Femur (tissue), 1 donor: Measurements from ENCODE around the gene ATP8B3.

Source experiments
- DNase-seq: peaks from one replicate; pipeline ENCODE4 v3.0.0-alpha.2; 2017

The ATP8B3 gene

DNA sequence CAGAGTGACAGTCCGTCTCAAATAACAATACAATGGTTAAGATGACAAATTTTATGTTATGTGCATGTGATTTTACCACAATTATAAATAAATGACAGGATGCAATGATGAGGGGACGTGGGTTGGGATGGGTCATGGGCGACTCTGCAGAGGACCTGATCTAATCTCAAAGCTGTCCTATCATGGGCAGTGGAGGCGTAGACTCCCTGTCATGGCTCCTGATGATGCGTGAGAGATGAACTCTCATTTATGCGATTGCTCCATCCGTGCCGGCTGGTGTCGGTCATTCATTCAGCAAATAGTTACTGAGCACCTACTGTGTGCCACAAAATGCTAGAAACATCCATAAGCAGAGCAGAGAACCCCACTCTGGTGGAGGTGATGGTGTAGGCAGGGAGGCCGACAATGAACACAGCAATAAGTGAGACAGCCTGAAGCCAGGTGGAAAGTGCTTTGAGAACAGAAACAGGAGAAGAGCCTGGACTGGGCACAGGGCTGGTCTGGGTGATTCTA is 37.9 kb upstream of the ATP8B3 start:
- no peak for DNase-seq

DNA sequence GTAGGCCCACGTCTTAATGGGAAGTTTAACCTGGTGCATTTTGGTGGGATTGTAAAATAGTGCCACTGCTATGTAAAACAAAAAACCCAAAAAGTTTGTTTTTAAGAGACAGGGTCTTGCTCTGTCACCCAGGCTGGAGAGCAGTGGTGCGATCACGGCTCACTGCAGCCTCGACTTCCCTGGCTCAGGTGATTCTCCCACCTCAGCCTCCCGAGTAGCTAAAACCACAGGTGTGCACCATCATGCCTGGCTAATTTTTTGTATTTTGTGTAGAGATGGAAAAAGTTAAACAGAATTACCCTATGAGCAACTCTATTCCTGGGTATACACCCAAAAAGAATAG is 37.0 kb upstream of the ATP8B3 start:
- DNase-seq = no peak

DNA sequence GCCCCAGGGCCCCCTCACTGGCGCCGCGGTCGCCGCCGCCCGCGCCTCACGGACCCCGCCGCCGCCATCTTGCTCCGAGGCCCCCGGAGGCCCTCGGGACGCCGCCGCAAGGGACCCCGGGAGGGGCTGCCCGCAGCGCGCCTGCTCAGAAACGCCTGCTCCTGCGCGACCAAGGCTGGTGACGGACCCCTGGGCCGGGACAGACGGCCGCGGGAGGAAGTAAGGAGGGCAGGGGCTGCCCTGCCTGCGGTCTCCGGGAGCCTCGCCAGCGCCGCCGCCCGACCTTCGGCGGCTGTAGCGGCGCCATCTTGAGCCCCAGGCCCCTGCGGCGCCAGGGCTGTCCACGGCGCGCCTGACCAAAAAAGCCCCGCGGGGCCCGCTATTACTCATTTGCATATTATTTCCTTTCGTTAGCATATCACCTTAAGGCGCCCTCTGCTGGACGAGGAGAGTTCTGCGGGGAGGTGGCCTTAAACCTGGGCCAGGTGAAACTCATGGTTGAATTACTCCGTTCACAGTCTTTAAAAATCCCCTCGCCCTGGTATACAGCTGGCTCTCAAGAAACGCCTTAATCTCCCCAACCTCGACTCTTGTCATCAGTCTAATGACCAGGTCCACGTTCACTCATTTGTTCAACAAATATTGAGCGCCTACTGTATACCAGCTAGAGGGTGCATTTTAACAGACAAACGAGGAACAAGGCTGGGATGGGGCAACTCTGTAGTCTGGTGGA is 36.5 kb upstream of the ATP8B3 start, which contains the start of gene REXO1:
Gene REXO1 (minus strand): TSS at position 85 of the 733 bp plus-strand sequence. CDS start 125 bp downstream, outside the sequence.
- DNase-seq = peak; percentile 97

DNA sequence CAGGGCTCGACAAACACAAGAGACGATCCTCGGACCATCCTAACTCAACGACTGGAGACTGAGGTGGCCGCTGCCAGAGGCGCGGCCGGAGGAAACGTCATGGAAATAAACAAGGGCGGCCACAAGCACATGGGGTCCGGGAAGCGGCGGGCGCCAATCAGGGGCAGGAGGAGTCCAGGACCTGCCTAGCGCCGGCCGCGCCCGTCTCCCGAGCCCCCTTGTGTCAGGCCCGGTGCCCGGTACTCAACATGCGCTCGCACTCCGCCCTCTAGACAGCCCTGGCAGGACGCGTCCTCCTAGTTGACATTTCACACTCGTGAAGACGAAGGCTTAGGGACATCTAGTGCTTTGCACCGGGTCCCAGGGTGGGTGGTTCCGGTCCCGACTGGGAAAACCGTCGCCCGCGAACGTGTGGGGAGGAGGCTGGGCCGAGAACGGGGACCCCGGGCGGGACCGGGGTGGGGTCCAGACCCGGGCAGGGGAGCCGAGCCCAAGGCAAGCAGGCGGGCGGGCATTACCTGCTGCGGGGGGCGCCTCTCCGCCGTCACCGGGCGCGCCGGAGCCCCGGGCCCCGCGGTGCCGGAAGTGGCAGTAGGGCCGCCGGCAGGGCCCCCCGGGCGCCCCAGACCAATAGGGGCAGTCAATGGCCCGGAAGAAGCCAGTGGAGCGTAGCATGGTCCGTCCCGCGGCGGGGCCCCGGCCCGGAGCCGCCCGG is 35.8 kb upstream of the ATP8B3 start:
- peak; percentile 78 for DNase-seq

DNA sequence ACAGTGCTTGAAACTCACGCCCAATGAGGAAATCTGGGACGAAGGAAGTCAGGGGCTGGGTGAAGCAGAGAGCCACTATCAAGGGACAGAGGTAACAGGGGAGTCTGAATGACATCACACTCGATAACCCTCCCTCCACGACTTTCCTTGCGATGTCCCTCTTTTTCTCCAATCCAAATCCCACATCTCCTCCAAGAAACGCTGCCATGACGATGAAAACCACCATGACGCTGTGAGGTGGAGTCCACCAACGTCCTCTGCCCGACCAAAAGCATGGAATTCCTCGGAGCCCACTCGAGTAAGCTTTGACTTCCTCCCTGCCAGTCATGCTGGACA is 35.2 kb upstream of the ATP8B3 start:
- no peak for DNase-seq

DNA sequence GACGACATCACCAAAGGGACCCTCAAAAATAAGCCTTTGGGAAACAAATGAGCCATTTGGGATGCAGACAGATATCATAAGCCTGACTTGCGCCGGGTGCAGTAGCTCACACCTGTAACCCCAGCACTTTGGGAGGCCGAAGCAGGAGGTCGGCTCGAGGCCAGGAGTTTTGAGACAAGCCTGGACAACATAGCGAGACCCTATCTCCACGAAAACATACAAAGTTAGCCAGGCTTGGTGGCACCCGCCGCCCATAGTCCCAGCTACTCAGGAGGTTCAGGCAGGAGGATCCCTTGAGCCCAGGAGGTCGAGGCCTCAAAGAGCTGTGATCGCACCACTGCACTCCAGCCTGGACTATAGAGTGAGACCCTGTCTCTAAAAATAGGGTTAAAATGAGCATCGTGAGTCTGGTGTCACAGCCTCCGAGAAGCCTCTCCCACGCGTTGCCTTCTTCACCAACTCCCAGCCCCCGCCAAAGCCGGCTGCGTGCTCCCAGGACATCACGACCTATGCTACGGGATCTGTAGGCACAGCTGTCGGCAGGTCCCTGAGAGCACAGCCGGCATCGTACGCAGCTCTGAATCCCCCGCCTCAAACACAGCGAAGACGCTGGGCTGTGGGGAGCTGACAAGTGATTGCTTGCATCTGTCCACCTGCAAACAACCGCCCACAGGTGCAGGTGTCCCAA is 34.6 kb upstream of the ATP8B3 start:
- no peak for DNase-seq

DNA sequence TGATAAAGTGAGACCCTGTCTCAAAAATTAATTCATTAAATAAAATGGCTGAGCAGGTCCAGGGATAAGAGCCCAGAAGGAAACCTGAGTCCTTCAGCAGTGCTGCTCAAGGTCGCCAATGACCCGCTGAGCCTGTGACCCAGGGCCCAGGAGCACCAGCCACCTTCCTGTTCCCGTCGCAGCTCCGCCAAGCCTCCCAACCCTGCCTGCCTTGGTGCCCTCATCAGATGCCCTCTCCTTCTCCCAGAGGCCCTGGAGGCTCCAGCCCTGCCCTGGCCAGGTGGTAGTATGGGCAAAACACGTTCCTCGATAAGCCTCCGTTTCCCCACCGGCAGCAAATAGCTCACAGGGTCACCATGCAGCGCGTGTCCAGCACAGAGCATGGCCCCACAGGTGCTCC is 33.6 kb upstream of the ATP8B3 start:
- no peak for DNase-seq

DNA sequence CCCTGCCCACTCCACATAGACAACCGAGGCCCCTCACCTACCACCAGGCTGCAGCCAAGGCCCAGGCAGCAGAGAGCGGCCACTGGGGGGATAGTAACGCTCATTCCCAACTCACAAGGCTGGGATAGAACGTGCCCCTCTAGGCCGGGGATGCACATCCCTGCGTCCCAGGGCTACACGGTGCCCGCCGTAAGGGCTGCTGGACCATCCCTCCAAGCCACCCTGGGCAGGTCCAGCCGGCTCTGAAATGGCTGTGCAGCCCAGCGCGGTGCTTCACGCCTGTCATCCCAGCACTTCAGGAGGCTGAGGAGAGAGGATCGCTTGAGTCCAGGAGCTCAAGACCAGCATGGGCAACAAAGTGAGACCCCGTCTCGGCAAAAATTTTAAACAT is 33.0 kb upstream of the ATP8B3 start:
- no peak for DNase-seq

DNA sequence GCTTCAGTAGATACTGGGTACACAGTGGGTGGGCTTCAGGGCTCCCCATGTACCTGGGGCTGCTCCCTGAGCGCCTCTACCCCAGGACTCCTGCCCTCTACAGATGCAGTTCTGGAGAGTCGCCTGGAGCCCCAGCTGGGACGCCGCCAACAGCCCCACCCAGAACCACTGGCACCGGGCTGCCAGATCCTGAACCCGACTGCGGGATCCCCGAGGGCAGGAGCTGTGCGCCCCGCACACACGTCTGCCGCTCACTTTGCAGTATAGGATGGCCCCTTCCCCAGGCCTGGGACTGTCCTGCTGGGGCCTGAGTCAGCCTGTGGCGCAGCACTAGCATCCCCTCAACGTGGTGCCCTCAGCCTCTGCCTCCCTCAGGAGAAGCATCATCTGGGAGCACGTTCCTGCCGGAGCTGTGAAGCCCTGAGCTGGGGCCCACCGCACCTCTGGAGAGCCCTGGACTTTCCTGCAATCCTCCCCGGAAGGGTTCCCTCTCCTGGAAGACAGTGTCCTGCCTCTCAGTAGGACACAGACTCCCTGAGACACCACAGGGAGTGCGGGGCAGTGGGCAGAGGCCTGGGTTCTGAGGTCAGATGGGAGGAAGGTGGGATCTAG is 32.5 kb upstream of the ATP8B3 start:
- no peak for DNase-seq

DNA sequence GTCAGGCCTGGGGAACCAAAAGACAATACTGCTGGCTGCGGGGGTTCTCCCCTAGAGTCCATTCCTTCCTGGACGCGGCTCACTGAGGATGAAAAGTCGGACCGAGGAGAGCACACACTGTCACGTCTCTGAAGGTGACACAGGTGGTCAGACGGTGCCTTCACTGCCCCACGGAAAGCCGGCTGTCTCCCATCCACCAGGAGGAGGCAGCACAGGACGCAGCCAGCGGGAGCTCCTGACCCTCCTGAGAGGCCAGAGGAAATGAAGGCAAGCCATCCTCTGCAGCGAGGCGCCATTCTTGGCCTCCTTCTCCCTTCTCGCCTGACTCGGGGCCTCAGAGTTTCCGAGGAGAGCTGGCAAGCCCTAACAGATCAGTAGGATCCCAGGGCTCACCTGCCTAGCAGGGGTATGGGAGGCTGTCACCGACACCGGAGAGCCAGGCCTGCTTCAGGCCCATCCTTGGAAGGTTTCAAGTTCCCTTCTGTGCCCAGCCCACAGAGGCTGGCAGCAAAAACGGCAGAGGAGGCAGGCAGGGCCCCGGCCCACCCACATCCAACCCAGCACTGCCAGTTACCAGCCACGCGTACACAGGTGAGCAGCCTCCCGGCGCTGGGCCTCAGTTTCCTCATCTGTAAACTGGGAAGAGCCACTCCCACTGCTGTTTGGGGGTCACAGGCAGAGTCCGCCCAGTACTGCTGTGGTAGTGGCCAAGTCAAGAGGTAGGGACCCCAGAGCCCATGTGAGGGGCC is 31.7 kb upstream of the ATP8B3 start:
- no peak for DNase-seq

DNA sequence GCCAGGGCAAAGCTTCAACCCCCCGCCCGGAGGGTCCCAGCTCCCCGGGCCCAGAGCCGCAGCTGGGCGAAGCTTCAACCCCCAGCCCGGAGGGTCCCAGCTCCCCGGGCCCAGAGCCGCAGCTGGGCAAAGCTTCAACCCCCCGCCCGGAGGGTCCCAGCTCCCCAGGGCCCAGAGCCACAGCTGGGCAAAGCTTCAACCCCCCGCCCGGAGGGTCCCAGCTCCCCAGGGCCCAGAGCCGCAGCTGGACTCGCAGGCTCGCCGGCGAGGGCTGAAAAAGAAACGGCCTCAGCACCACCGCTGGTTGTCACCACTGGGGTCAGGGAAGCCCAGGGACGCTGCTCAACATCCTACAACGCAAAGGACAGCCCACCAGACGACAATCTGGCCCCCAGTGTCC is 31.0 kb upstream of the ATP8B3 start:
- DNase-seq = no peak

DNA sequence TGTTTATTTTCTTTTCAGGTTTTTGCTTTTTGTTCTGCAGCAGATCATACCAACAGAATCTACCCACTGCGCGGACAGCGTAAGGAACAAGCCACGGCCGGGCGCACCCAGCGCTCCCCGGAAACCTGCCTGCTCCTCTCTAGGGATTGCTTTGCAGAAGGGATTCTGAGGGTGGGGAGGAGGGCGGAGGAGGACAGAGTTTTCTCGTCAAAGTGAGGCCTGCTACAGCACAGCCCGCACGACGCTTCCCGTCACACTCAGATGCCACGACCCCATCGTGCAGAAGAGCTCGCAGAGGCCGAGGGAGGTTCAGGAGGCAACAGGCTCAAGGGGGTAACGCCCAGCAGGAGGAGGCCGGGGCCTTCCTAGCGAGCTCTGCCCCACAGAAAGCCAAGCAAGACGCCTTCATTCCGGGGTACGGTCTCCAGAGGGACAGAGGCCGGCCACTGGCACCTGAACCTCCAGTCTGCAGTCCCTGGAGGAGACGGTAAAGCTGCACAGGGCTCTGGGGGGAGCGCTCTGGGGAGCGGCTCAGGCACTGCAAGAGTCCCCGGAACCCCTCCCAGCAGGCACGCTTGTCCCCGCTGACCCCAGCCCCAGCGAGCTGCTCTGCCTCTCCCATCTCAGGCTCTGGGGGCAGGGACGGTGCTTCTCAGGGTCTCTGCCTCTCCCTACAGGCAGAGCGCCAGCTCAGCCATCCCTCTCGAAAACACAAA is 29.3 kb upstream of the ATP8B3 start:
- no peak for DNase-seq

DNA sequence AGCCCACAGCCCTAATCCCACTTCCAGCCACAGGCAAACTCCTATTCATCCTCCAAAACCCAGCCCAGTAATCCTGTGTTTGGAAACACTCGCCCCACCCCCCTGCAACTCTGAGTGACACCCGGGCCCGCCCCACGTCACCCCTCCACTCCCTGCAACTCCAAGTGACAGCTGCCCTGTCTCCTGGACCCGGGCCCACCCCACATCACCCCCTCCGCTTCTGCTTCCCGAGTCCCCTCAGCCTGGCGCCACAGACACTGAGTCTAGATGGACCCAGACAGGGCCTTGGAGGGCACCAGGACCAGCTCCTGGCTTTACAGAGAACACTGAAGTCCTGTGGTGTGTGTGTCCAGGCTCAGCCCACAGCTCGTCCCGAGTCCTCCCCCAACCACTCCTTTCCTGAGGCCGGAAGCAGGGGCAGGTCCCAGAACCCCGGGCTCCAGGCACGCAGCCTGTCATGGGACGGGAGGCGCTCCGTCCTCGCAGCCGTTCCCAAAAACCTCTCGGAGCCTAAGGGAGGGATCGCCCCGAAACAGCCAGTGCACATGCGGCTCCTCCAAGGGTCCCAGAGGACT is 28.6 kb upstream of the ATP8B3 start:
- DNase-seq = no peak

DNA sequence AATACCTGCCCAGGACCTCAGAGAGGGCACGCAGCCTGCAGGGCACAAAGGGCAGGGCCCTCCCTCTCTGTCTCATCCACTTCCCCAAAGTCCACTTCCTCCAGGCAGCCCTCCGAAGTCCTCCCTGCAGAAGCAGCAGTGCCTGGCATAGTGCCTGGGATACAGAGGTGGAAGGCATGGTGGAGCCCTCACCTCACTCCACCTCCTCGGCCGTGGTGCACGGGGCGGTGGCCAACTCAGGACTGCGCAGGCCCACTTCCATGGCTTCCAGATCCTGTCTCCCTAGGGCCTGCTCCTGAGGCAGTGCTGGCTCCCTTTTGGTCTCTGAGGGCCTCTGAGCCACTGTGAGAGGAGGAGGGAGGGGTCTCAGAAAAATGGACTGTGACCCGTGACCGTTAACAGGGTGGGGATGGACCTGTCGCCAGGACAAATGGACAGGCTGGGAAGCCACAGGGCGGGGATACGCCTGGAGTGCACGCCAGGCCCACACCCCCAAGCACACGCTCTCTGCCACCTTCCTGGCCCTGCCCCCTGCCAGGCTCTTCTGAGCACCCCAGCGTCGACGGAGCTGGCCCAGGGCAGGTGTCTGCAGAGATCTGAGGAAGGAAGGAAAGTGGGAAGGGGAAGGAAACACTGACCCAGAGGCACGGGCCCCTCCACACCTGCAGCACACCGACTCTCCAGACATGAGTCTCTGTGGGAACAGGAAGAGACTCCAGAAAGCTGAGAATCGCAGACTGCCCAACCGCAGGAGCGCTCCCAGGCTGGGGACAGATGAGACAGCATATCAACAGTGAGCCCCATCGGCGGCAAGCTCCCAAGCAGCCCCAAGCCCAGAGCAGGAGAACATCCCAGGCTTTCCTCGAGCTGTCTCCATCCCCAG is 27.8 kb upstream of the ATP8B3 start:
- no peak for DNase-seq

DNA sequence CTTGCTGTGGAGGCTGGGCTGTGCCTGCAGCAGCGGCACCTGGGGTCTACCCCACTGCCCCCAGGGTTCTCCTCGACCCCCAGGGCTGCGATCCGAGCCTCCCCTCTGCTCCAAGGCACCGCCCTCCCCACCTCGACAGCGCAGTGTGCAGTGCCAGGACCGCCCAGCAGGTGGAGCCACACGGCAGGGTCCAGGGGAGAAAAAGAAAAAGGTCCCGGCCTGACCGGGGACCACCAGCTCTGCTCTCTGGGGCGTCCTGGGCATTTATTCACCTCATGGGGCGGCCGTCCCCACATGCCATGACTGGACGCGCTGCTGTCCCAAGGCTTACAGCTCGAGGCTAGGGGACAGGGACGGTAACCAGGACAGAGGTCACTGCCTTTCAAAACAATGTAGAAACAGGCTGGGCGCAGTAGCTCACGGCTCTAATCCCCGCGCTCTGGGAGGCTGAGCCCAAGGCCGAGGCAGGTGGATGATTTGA is 25.6 kb upstream of the ATP8B3 start:
- DNase-seq = no peak

DNA sequence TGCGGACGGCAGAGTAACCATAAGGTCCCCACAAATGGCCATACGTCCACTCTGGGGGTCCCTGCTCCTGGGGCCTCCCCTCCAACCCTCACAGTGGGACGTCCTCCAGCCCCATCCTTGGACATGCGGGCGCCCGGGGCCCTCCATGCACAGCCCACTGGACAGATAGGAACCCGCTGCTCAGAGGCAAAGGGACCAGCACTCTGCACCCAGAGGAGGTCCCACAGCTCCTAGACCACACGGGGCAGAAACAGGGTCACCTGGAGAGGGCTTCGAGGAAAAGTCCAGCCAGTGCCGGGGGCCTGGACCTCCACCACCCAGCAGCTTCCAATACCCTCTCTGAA is 25.1 kb upstream of the ATP8B3 start:
- no peak for DNase-seq

DNA sequence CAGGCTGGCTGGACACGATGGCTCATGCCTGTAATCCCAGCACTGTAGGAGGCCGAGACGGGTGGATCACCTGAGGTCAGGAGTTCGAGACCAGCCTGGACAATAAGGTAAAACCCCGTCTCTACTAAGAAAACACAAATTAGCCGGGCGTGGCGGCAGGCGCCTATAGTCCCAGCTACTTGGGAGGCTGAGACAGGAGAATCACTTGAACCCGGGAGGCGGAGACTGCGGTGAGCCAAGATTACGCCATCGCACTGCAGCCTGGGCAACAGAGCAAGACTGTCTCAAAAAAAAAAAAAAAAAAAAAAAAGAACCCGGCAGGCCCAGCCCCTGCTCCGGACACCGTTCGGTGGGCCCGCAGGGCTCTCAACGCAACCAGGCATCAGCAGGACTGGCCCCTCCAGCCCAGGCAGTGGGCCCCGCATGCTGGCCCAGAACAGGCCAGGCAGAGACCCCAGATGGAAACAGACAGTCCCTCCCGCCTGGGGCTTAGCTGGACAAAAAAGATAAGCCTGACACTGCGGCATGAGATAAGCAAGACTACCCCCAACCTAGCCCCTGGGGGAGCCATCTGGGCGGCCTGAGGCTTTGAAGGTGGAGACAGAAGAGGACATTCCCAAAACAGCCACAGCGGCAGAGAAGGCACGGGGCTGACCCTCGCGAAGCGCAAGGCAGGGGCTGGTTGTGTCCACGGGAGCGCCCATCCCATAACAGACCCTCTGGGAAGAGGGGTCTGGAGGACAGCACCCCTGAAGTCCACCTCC is 24.6 kb upstream of the ATP8B3 start:
- no peak for DNase-seq

DNA sequence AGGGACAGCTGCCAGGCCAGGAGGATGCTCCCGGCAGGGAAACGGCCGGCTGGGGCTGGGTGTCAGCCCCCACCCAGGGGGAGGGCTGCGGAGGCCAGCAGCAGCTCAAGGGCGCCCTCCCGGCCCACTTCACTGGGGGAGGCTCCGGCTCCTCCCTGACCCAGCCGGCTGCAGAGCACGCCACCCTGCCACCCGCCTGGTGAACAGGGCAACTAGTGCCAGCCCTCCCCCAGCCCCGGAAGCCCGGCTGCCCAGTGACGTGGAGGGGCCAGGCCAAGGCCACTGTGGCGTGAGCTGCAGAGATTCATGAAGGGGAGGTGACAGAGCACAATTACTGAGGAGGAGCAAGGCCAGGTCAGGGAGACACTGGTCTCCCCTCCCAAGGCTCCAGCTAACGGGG is 21.5 kb upstream of the ATP8B3 start:
- DNase-seq = no peak

DNA sequence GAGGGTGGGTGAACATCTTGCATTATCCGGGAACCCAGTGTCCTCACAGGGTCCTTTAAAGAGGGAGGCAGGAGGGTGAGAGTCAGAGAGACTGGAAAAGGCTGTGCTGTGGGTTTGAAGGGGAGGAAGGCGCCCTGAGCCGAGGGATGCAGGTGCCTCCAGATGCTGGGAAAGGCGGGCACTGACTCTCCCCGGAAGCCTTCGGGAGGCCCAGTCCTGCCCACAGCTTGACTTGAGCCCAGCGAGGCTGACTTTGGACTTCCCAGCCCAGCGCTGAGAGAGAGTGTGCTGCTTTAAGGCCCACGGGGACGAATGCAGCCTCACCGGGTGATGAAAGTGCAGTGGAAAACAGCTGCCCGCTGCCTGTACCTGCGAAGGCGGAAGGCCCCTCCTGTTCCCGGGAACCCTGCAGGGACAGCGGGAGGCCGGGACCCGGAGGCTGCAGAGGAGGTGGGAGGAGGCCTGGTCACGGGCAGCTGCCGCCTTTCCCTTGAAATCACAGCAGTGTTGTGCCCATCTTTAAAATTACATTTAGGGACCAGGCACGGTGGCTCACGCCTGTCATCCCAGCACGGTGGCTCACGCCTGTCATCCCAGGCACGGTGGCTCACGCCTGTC is 20.1 kb upstream of the ATP8B3 start:
- no peak for DNase-seq
